HG03442 (cell line): Measurements from ENCODE around the gene TSC22D2.
"Not testable (repeated sequence)": the region's sequence is repeated elsewhere in the genome, so short reads cannot be mapped to it uniquely, and the experiment has no call there.

Experiments
- ATAC-seq: cut with Tn5 transposase; IDR thresholded peaks from one replicate; pipeline ENCODE4 v1.9.1; 2021; ENCODE audit warnings: mild to moderate bottlenecking, moderate library complexity; ENCODE audit not compliant: unreplicated experiment

TSC22D2 gene

GRCh38 chr3:150446470-150446977, 38.4 kb downstream of the TSC22D2 start:
- ATAC-seq = no peak

- no peak for ATAC-seq
Observed at GRCh38 chr3:150447084-150447483, 39.0 kb downstream of the TSC22D2 start.

- ATAC-seq = no peak
Observed at GRCh38 chr3:150447631-150448465, 39.8 kb downstream of the TSC22D2 start.

GRCh38 chr3:150449169-150449721, 41.1 kb downstream of the TSC22D2 start:
- ATAC-seq = no peak

- no peak for ATAC-seq
Observed at GRCh38 chr3:150450916-150451315, 42.8 kb downstream of the TSC22D2 start.

- no peak for ATAC-seq
Observed at GRCh38 chr3:150451329-150452048, 43.4 kb downstream of the TSC22D2 start.

GRCh38 chr3:150453353-150453752, 45.3 kb downstream of the TSC22D2 start:
- ATAC-seq = no peak

- ATAC-seq = no peak
Observed at GRCh38 chr3:150454085-150454484, 46.0 kb downstream of the TSC22D2 start.

- no peak for ATAC-seq
Observed at GRCh38 chr3:150454622-150455021, 46.5 kb downstream of the TSC22D2 start.

GRCh38 chr3:150455341-150455740, 47.2 kb downstream of the TSC22D2 start:
- no peak for ATAC-seq

- ATAC-seq = no peak
Observed at GRCh38 chr3:150458001-150458400, 49.9 kb downstream of the TSC22D2 start.

- no peak for ATAC-seq
Observed at GRCh38 chr3:150460484-150460883, 52.4 kb downstream of the TSC22D2 start.

- ATAC-seq = no peak
Observed at GRCh38 chr3:150461399-150461798, 53.3 kb downstream of the TSC22D2 start.

- ATAC-seq = no peak
Observed at GRCh38 chr3:150462108-150462507, 54.0 kb downstream of the TSC22D2 start.

- no peak for ATAC-seq
Observed at GRCh38 chr3:150464684-150465083, 56.6 kb downstream of the TSC22D2 start.

GRCh38 chr3:150467381-150467780, 59.3 kb downstream of the TSC22D2 start:
- no peak for ATAC-seq

GRCh38 chr3:150469031-150469930, 61.2 kb downstream of the TSC22D2 start:
- no peak for ATAC-seq

- no peak for ATAC-seq
Observed at GRCh38 chr3:150469931-150470740, 62.0 kb downstream of the TSC22D2 start.

- no peak for ATAC-seq
Observed at GRCh38 chr3:150472421-150472820, 64.3 kb downstream of the TSC22D2 start.

- ATAC-seq = not testable (repeated sequence)
Observed at GRCh38 chr3:150473161-150473560, 65.1 kb downstream of the TSC22D2 start.
